HG03095 (cell line): ENCODE measurements around the gene URI1.
"Not testable (repeated sequence)": the region's sequence is repeated elsewhere in the genome, so short reads cannot be mapped to it uniquely, and the experiment has no call there.

Source experiments
- ATAC-seq: cut with Tn5 transposase; IDR thresholded peaks from one replicate; pipeline ENCODE4 v1.9.1; 2021; ENCODE audit warnings: moderate library complexity; ENCODE audit not compliant: unreplicated experiment

The URI1 gene

GRCh38 chr19:29940971-29941585 lies 961 bp upstream of the URI1 start:
- ATAC-seq, result no peak

GRCh38 chr19:29942404-29943261 lies 594 bp downstream of the URI1 start:
- peak; percentile 71 for ATAC-seq

GRCh38 chr19:29943615-29944014 lies 1.6 kb downstream of the URI1 start:
- ATAC-seq, result no peak

GRCh38 chr19:29944390-29945012 lies 2.5 kb downstream of the URI1 start:
- ATAC-seq, result no peak

GRCh38 chr19:29945017-29945416 lies 3.0 kb downstream of the URI1 start:
- no peak for ATAC-seq

GRCh38 chr19:29945433-29945832 lies 3.4 kb downstream of the URI1 start:
- no peak for ATAC-seq

GRCh38 chr19:29946645-29947044 lies 4.6 kb downstream of the URI1 start:
- no peak for ATAC-seq

GRCh38 chr19:29947871-29948270 lies 5.8 kb downstream of the URI1 start:
- no peak for ATAC-seq

GRCh38 chr19:29948759-29949470 lies 6.9 kb downstream of the URI1 start:
- ATAC-seq, result not testable (repeated sequence)

- ATAC-seq, result no peak
Observed at GRCh38 chr19:29952177-29952576, 10.1 kb downstream of the URI1 start.

GRCh38 chr19:29952646-29953045 lies 10.6 kb downstream of the URI1 start:
- ATAC-seq, result no peak

- ATAC-seq, result no peak
Observed at GRCh38 chr19:29953352-29954247, 11.6 kb downstream of the URI1 start.

- no peak for ATAC-seq
Observed at GRCh38 chr19:29956855-29957254, 14.8 kb downstream of the URI1 start.

GRCh38 chr19:29961311-29961710 lies 19.3 kb downstream of the URI1 start:
- no peak for ATAC-seq

GRCh38 chr19:29962793-29963192 lies 20.8 kb downstream of the URI1 start:
- ATAC-seq, result no peak

GRCh38 chr19:29963576-29963975 lies 21.5 kb downstream of the URI1 start:
- ATAC-seq, result no peak

- ATAC-seq, result no peak
Observed at GRCh38 chr19:29964171-29964570, 22.1 kb downstream of the URI1 start.

- no peak for ATAC-seq
Observed at GRCh38 chr19:29965492-29965891, 23.5 kb downstream of the URI1 start.

GRCh38 chr19:29966142-29966541 lies 24.1 kb downstream of the URI1 start:
- ATAC-seq, result not testable (repeated sequence)

- no peak for ATAC-seq
Observed at GRCh38 chr19:29966588-29967249, 24.7 kb downstream of the URI1 start.
